D341Med (cell line): ENCODE data around the gene H1-8.
"Not testable (repeated sequence)": the region's sequence is repeated elsewhere in the genome, so short reads cannot be mapped to it uniquely, and the experiment has no call there.

ENCODE experiments used
- DNase-seq: peaks from one replicate; pipeline ENCODE4 v3.0.0; 2012; ENCODE audit warnings: low spot score

Gene H1-8

GRCh38 chr3:129533406-129533805, 9.6 kb upstream of the H1-8 start:
- DNase-seq, result no peak

- DNase-seq, result no peak
These were observed 8.4 kb upstream of the H1-8 start for GRCh38 chr3:129534428-129535027.

- no peak for DNase-seq
These were observed 7.9 kb upstream of the H1-8 start for GRCh38 chr3:129535075-129535474.

- no peak for DNase-seq
These were observed 6.7 kb upstream of the H1-8 start for GRCh38 chr3:129536374-129536667.

GRCh38 chr3:129536804-129537203, 6.2 kb upstream of the H1-8 start:
- no peak for DNase-seq

- no peak for DNase-seq
These were observed 3.8 kb upstream of the H1-8 start for GRCh38 chr3:129539206-129539605.

GRCh38 chr3:129540776-129541516, 2.0 kb upstream of the H1-8 start:
- DNase-seq, result no peak

- DNase-seq, result no peak
These were observed 228 bp upstream of the H1-8 start for GRCh38 chr3:129542747-129543146.

- DNase-seq, result no peak
These were observed 1.0 kb downstream of the H1-8 start for GRCh38 chr3:129543999-129544398.

GRCh38 chr3:129545951-129546350, 3.0 kb downstream of the H1-8 start:
- DNase-seq, result not testable (repeated sequence)

- no peak for DNase-seq
These were observed 4.3 kb downstream of the H1-8 start for GRCh38 chr3:129547241-129547640.

GRCh38 chr3:129548104-129548965, 5.4 kb downstream of the H1-8 start:
- no peak for DNase-seq

- DNase-seq, result no peak
These were observed 6.2 kb downstream of the H1-8 start for GRCh38 chr3:129549006-129549800.

- DNase-seq, result no peak
These were observed 6.8 kb downstream of the H1-8 start for GRCh38 chr3:129549805-129550204.

GRCh38 chr3:129552287-129553050, 9.5 kb downstream of the H1-8 start:
- DNase-seq, result no peak

- DNase-seq, result no peak
These were observed 10.2 kb downstream of the H1-8 start for GRCh38 chr3:129553171-129553570.

GRCh38 chr3:129553719-129554118, 10.7 kb downstream of the H1-8 start:
- no peak for DNase-seq

GRCh38 chr3:129554356-129555152, 11.6 kb downstream of the H1-8 start:
- no peak for DNase-seq

GRCh38 chr3:129555153-129555550, 12.2 kb downstream of the H1-8 start:
- no peak for DNase-seq

GRCh38 chr3:129555616-129556357, 12.8 kb downstream of the H1-8 start:
- DNase-seq, result no peak
